Measurements from ENCODE around the gene POLR2A. TPM values are rescaled to one million over a fixed set of nuclear protein-coding genes. Genes with fewer than 3 reads are reported as not detected.
A peak's percentile ranks its signal among the peaks of the same experiment; 100 is the strongest.

POLR2A gene
- polyA plus RNA-seq, 2 of the 4 experiments (the other 2 are of a cell fraction) = 22.8 to 65.6 TPM

- no peak for TF ChIP-seq NR3C1 (IDR thresholded peaks at IDR 0.05)
- no peak for TF ChIP-seq TP53 (CRISPR knock-in tag; IDR thresholded peaks at IDR 0.05)
- TF ChIP-seq USF2 (IDR thresholded peaks at IDR 0.05) = no peak
- TF ChIP-seq BCL3 (IDR thresholded peaks at IDR 0.05) = no peak
- TF ChIP-seq JUN (IDR thresholded peaks at IDR 0.05) = no peak
- TF ChIP-seq CBX2 (IDR thresholded peaks at IDR 0.05; ENCODE audit: borderline replicate concordance, low read depth) = no peak
- no peak for TF ChIP-seq TFCP2L1 (CRISPR knock-in tag; IDR thresholded peaks at IDR 0.05)
- no peak for TF ChIP-seq ZSCAN20 (CRISPR knock-in tag; IDR thresholded peaks at IDR 0.05)
- TF ChIP-seq MAZ (IDR thresholded peaks at IDR 0.05; ENCODE audit: borderline replicate concordance, low read depth, low read length) = no peak
- no peak for TF ChIP-seq CEBPB (IDR thresholded peaks at IDR 0.05)
- no peak for TF ChIP-seq ATOH8 (CRISPR knock-in tag; IDR thresholded peaks at IDR 0.05; ENCODE audit: low read depth)
- no peak for TF ChIP-seq HOXA7 (CRISPR knock-in tag; IDR thresholded peaks at IDR 0.05)
- no peak for TF ChIP-seq JUNB (IDR thresholded peaks at IDR 0.05)
- no peak for TF ChIP-seq ZFP36 (IDR thresholded peaks at IDR 0.05; ENCODE audit: borderline replicate concordance, partially characterized antibody)
- no peak for TF ChIP-seq E2F6 (IDR thresholded peaks at IDR 0.05; ENCODE audit: borderline replicate concordance, low read depth)
- TF ChIP-seq CHD2 (IDR thresholded peaks at IDR 0.05; ENCODE audit: low read length, partially characterized antibody) = no peak
- no peak for TF ChIP-seq KDM5A (IDR thresholded peaks at IDR 0.05)
- TF ChIP-seq KDM1A (IDR thresholded peaks at IDR 0.05; ENCODE audit: low read depth) = no peak
- TF ChIP-seq MAFK (IDR thresholded peaks at IDR 0.05; ENCODE audit: partially characterized antibody) = no peak
- no peak for TF ChIP-seq EHMT2 (IDR thresholded peaks at IDR 0.05; ENCODE audit: low read depth)
- DNase-seq (ENCODE audit: low read depth in 1 of 2, low spot score in 1 of 2) (peak; percentile 46 to 61), FAIRE-seq (no peak), ATAC-seq (peak; percentile 40 to 79)
- Histone ChIP-seq H3K9me3 (no peaks in the 10 kb centered on the region), H3K4me3 (peak overlapping the region; percentile 37), H3K4me2 (peak overlapping the region; percentile 83), H3K4me1 (peaks cover 18% of the 10 kb centered on the region), H3K27ac (peak overlapping the region; percentile 63 to 74)
- WGBS (ENCODE audit: missing lambda C conversion rate) = 40% methylated on average over 13 of the region's 16 CpGs
- ChIA-PET CTCF (interaction anchor here (0.9 to 30.1 kb wide), 7 partner anchors 4 to 115 kb away, joined by 3 to 342 read pairs (median 7); partner anchors contain the start of genes CHRNB1, FGF11, SENP3 and TMEM102), POLR2A (interaction anchor here (1.2 to 2.7 kb wide), 2 partner anchors 34 to 42 kb away, joined by 4 to 8 read pairs; partner anchors contain the start of genes TMEM256 and ZBTB4)
Observed at GRCh38 chr17:7445619-7445968, 38.6 kb upstream of the POLR2A start.

GRCh38 chr17:7448461-7448860 is 35.7 kb upstream of the POLR2A start:
- ChIA-PET POLR2A (interaction anchor here (0.8 kb wide), 1 partner anchor 8 kb away, joined by 3 read pairs; no protein-coding TSS in a partner anchor), CTCF (interaction anchor here (1.0 to 30.1 kb wide), 6 partner anchors 7 to 112 kb away, joined by 3 to 342 read pairs (median 14); partner anchors contain the start of genes CHRNB1, FGF11, SENP3 and TMEM102)
- DNase-seq (ENCODE audit: low read depth in 1 of 2, low spot score in 1 of 2) (no peak), ATAC-seq (no peak), FAIRE-seq (no peak)
- peaks cover 14% of the 10 kb centered on the region; the same call in 2 of the 3 replicates for H3K4me1 ChIP-seq
- no peak overlapping the region for H3K4me3 ChIP-seq
- H3K4me2 ChIP-seq = no peak overlapping the region
- no peak overlapping the region for H3K27ac ChIP-seq
- WGBS (ENCODE audit: missing lambda C conversion rate) = 72% methylated on average over 7 of the region's 7 CpGs
- no peaks in the 10 kb centered on the region for H3K9me3 ChIP-seq
- no peak for TF ChIP-seq HEYL (CRISPR knock-in tag; IDR thresholded peaks at IDR 0.05)
- TF ChIP-seq ZC3H11A (IDR thresholded peaks at IDR 0.05) = no peak
- no peak for TF ChIP-seq HOXB13 (CRISPR knock-in tag; IDR thresholded peaks at IDR 0.05; ENCODE audit: low read depth)
- no peak for TF ChIP-seq POLR2AphosphoS2 (conservative IDR thresholded peaks at IDR 0.05; ENCODE audit: low read length)
- no peak for TF ChIP-seq CTCF (IDR thresholded peaks at IDR 0.05)
- TF ChIP-seq FOSL2 (IDR thresholded peaks at IDR 0.05) = no peak
- no peak for TF ChIP-seq FOSL2 (CRISPR knock-in tag; IDR thresholded peaks at IDR 0.05)
- no peak for TF ChIP-seq RFX5 (IDR thresholded peaks at IDR 0.05)
- TF ChIP-seq PBX3 (IDR thresholded peaks at IDR 0.05) = no peak
- TF ChIP-seq SREBF2 (IDR thresholded peaks at IDR 0.05) = no peak
- TF ChIP-seq CEBPB (IDR thresholded peaks at IDR 0.05) = no peak
- TF ChIP-seq HMGXB4 (CRISPR knock-in tag; IDR thresholded peaks at IDR 0.05; ENCODE audit: borderline replicate concordance) = no peak
- TF ChIP-seq HOXA7 (CRISPR knock-in tag; IDR thresholded peaks at IDR 0.05) = no peak
- no peak for TF ChIP-seq GATA3 (IDR thresholded peaks at IDR 0.05; ENCODE audit: borderline replicate concordance)

Data from A549 (cell line).